NCI-H187 treated with DMSO at 0.1 percent for 48 hours (cell line): Measurements from ENCODE around the gene ATP6V1B1.

Experiments
- DNase-seq: peaks from one replicate; lab custom pipeline; 2025; lab: John Stamatoyannopoulos, UW

The ATP6V1B1 gene

GRCh38 chr2:70901227-70902066 lies 34.3 kb upstream of the ATP6V1B1 start:
- no peak for DNase-seq

- no peak for DNase-seq
These were observed 33.6 kb upstream of the ATP6V1B1 start for GRCh38 chr2:70902067-70902442.

- no peak for DNase-seq
These were observed 33.1 kb upstream of the ATP6V1B1 start for GRCh38 chr2:70902579-70902978.

GRCh38 chr2:70903171-70903570 lies 32.5 kb upstream of the ATP6V1B1 start:
- no peak for DNase-seq

- DNase-seq = no peak
These were observed 31.9 kb upstream of the ATP6V1B1 start for GRCh38 chr2:70903641-70904340.

- DNase-seq = no peak
These were observed 31.1 kb upstream of the ATP6V1B1 start for GRCh38 chr2:70904371-70905216.

- DNase-seq = no peak
These were observed 30.0 kb upstream of the ATP6V1B1 start for GRCh38 chr2:70905443-70906421.

GRCh38 chr2:70906439-70907005 lies 29.2 kb upstream of the ATP6V1B1 start:
- no peak for DNase-seq

GRCh38 chr2:70907130-70908057 lies 28.3 kb upstream of the ATP6V1B1 start:
- DNase-seq = no peak

- no peak for DNase-seq
These were observed 19.4 kb upstream of the ATP6V1B1 start for GRCh38 chr2:70916291-70916690.

- DNase-seq = no peak
These were observed 17.7 kb upstream of the ATP6V1B1 start for GRCh38 chr2:70918016-70918415.

- DNase-seq = no peak
These were observed 15.9 kb upstream of the ATP6V1B1 start for GRCh38 chr2:70919672-70920366.

- DNase-seq = no peak
These were observed 15.4 kb upstream of the ATP6V1B1 start for GRCh38 chr2:70920367-70920715.

GRCh38 chr2:70921031-70921430 lies 14.7 kb upstream of the ATP6V1B1 start:
- DNase-seq = no peak

- no peak for DNase-seq
These were observed 13.9 kb upstream of the ATP6V1B1 start for GRCh38 chr2:70921839-70922234.

- no peak for DNase-seq
These were observed 13.2 kb upstream of the ATP6V1B1 start for GRCh38 chr2:70922235-70923234.

GRCh38 chr2:70923378-70924015 lies 12.2 kb upstream of the ATP6V1B1 start:
- DNase-seq = no peak

GRCh38 chr2:70926042-70926441 lies 9.7 kb upstream of the ATP6V1B1 start:
- no peak for DNase-seq
